H1 (cell line): Measurements from ENCODE around the gene CBFA2T2. TPM values are rescaled to one million over a fixed set of nuclear protein-coding genes. Genes with fewer than 3 reads are reported as not detected.

Source experiments
- CTCF ChIA-PET: fragments of 300-600 bp; sonication (Branson Sonifier 250); formaldehyde crosslinking; loops from one replicate; lab custom pipeline; 2021; ENCODE audit not compliant: partially characterized antibody; lab: Charles Lee
- POLR2A ChIA-PET: fragments of 300-600 bp; sonication (Branson Sonifier 250); formaldehyde crosslinking; loops from one replicate; lab custom pipeline; 2021; ENCODE audit warnings: inconsistent platforms; ENCODE audit not compliant: partially characterized antibody; lab: Charles Lee
- DNase-seq, 2 experiments: peaks; one replicate each; pipeline versions ENCODE4 v3.0.0 to v3.0.0-alpha.2; 2010 to 2022; ENCODE audit warnings: low spot score in 2 of 2, low read depth in 1 of 2, mixed read lengths in 1 of 2
- FAIRE-seq: peaks from 2 replicates; lab custom pipeline; 2011; peaks lifted over from hg19 to GRCh38; lab: Jason Lieb, UNC
- H2AFZ ChIP-seq: 2 replicates; pipeline ENCODE4 v1.8.1; 2012; ENCODE audit warnings: low read length, inconsistent platforms
- H2AK5ac ChIP-seq: 2 replicates; pipeline ENCODE4 v1.6.1; 2013; ENCODE audit warnings: low read depth, low read length
- H2BK120ac ChIP-seq: replicated peaks from 2 replicates; pipeline ENCODE3; 2013; ENCODE audit warnings: low read depth, low read length, inconsistent platforms
- H2BK12ac ChIP-seq: 2 replicates; pipeline ENCODE4 v1.6.1; 2013; ENCODE audit warnings: low read depth, low read length
- H2BK15ac ChIP-seq: 2 replicates; pipeline ENCODE4 v1.6.1; 2013; ENCODE audit warnings: low read length
- H2BK20ac ChIP-seq: 2 replicates; pipeline ENCODE4 v1.6.1; 2013; ENCODE audit warnings: low read length
- H2BK5ac ChIP-seq: 2 replicates; pipeline ENCODE4 v1.6.1; 2013; ENCODE audit warnings: low read depth, low read length
- H3K14ac ChIP-seq: 2 replicates; pipeline ENCODE4 v1.6.1; 2013; ENCODE audit warnings: inconsistent platforms; ENCODE audit not compliant: insufficient read length
- H3K18ac ChIP-seq: 2 replicates; pipeline ENCODE4 v1.6.1; 2013; ENCODE audit warnings: low read length; ENCODE audit errors: extremely low read depth
- H3K23ac ChIP-seq: 2 replicates; pipeline ENCODE4 v1.6.1; 2013; ENCODE audit warnings: inconsistent platforms; ENCODE audit not compliant: insufficient read length
- H3K23me2 ChIP-seq: 2 replicates; pipeline ENCODE4 v1.6.1; 2013; ENCODE audit warnings: low read depth, low read length
- H3K27ac ChIP-seq: 2 replicates; pipeline ENCODE4 v1.6.1; 2011; ENCODE audit warnings: low read depth, low read length, inconsistent platforms
- H3K27me3 ChIP-seq, 4 experiments: replicated peaks in 1 of 4; 1 replicate in 1 of 4; 2 replicates in 3 of 4; pipeline versions ENCODE4 v1.6.1 to v1.8.1; 2011 to 2013; ENCODE audit warnings: low read length in 3 of 4, mild to moderate bottlenecking in 3 of 4, inconsistent platforms in 2 of 4, mixed read lengths in 2 of 4, moderate library complexity in 1 of 4; ENCODE audit not compliant: control insufficient read depth in 3 of 4, insufficient read depth in 3 of 4; ENCODE audit errors: extremely low read depth in 1 of 4
- H3K36me3 ChIP-seq, 4 experiments: 2 replicates each; pipeline versions ENCODE4 v1.6.1 to v1.8.1; 2011 to 2013; ENCODE audit warnings: mild to moderate bottlenecking in 4 of 4, low read length in 3 of 4, moderate library complexity in 2 of 4, control low read depth in 1 of 4, inconsistent platforms in 1 of 4; ENCODE audit not compliant: insufficient read depth in 4 of 4, control insufficient read depth in 2 of 4
- H3K4ac ChIP-seq: replicated peaks from 2 replicates; pipeline ENCODE3; 2013; ENCODE audit warnings: low read length, low read depth, mixed read lengths, inconsistent platforms; ENCODE audit not compliant: insufficient read length
- H3K4me1 ChIP-seq, 4 experiments: replicated peaks in 1 of 4; 1 replicate in 1 of 4; 2 replicates in 3 of 4; pipeline versions ENCODE4 v1.6.1 to v1.8.1; 2011 to 2013; ENCODE audit warnings: low read length in 3 of 4, inconsistent platforms in 2 of 4, mixed read lengths in 1 of 4; ENCODE audit not compliant: insufficient read depth in 4 of 4, control insufficient read depth in 3 of 4
- H3K4me2 ChIP-seq, 2 experiments: 2 replicates each; pipeline versions ENCODE4 v1.6.1 to v1.8.1; 2011 to 2013; ENCODE audit warnings: low read depth in 2 of 2, low read length in 2 of 2, control low read depth in 1 of 2, inconsistent platforms in 1 of 2, mild to moderate bottlenecking in 1 of 2; ENCODE audit not compliant: insufficient read depth in 1 of 2
- H3K4me3 ChIP-seq, 4 experiments: fragments of 200-600, 300-600 bp in 1 of 4; sonication (generic), shearing (Covaris generic), sonication (Bioruptor Twin) in 1 of 4; 2 replicates each; pipeline versions ENCODE4 v1.5.1 to v1.8.1; 2011 to 2016; ENCODE audit warnings: low read length in 4 of 4, low read depth in 3 of 4, control low read depth in 2 of 4, inconsistent platforms in 2 of 4, mild to moderate bottlenecking in 2 of 4, mixed read lengths in 1 of 4, moderate library complexity in 1 of 4; ENCODE audit not compliant: insufficient read depth in 2 of 4; ENCODE audit errors: extremely low read depth in 1 of 4
- H3K56ac ChIP-seq: replicated peaks from 2 replicates; pipeline ENCODE3; 2013; ENCODE audit warnings: low read depth, mild to moderate bottlenecking, mixed read lengths, low read length, inconsistent platforms; ENCODE audit not compliant: insufficient read length
- H3K79me1 ChIP-seq: 2 replicates; pipeline ENCODE4 v1.6.1; 2013; ENCODE audit warnings: low read depth, low read length, control low read depth
- H3K79me2 ChIP-seq, 2 experiments: 2 replicates each; pipeline versions ENCODE4 v1.6.1 to v1.8.1; 2012 to 2013; ENCODE audit warnings: low read length in 2 of 2, mild to moderate bottlenecking in 2 of 2, inconsistent platforms in 1 of 2; ENCODE audit not compliant: insufficient read depth in 2 of 2, control insufficient read depth in 1 of 2
- H3K9ac ChIP-seq, 4 experiments: replicated peaks in 1 of 4; 1 replicate in 1 of 4; 2 replicates in 3 of 4; pipeline versions ENCODE4 v1.6.1 to v1.8.1; 2011 to 2013; ENCODE audit warnings: low read depth in 3 of 4, low read length in 3 of 4, control low read depth in 2 of 4, mild to moderate bottlenecking in 2 of 4, moderate library complexity in 2 of 4, inconsistent platforms in 1 of 4; ENCODE audit errors: extremely low read depth in 1 of 4
- H3K9me3 ChIP-seq, 2 experiments: 2 replicates each; pipeline versions ENCODE4 v1.6.1 to v1.8.1; 2012 to 2013; ENCODE audit warnings: mild to moderate bottlenecking in 2 of 2, moderate library complexity in 2 of 2, control low read depth in 1 of 2, inconsistent platforms in 1 of 2, low read depth in 1 of 2, low read length in 1 of 2, mixed read lengths in 1 of 2; ENCODE audit not compliant: insufficient read depth in 2 of 2
- H4K20me1 ChIP-seq, 2 experiments: replicated peaks in 1 of 2; 2 replicates each; pipeline versions ENCODE3 to v1.8.1; 2011 to 2013; ENCODE audit warnings: inconsistent platforms in 2 of 2, low read length in 2 of 2, mild to moderate bottlenecking in 1 of 2; ENCODE audit not compliant: insufficient read depth in 2 of 2, control insufficient read depth in 1 of 2
- H4K5ac ChIP-seq: 2 replicates; pipeline ENCODE4 v1.6.1; 2013; ENCODE audit warnings: low read length, low read depth, mixed read lengths, inconsistent platforms; ENCODE audit not compliant: insufficient read length
- H4K8ac ChIP-seq: 2 replicates; pipeline ENCODE4 v1.8.0; 2013; ENCODE audit warnings: mild to moderate bottlenecking, moderate library complexity, low read length, inconsistent platforms; ENCODE audit not compliant: insufficient read depth; ENCODE audit errors: extremely low read depth
- H4K91ac ChIP-seq: replicated peaks from 2 replicates; pipeline ENCODE3; 2013; ENCODE audit warnings: low read length, mixed read lengths, inconsistent platforms; ENCODE audit not compliant: insufficient read length
- ASH2L ChIP-seq: fragments of 200-600, 300-600 bp; sonication (generic); IDR thresholded peaks from one replicate; pipeline ENCODE4 v1.7.1; 2017; ENCODE audit warnings: low read length
- GABPA ChIP-seq: IDR thresholded peaks from 2 replicates; pipeline ENCODE4 v1.6.1; 2011; ENCODE audit warnings: mild to moderate bottlenecking, low read length, moderate library complexity, borderline replicate concordance; ENCODE audit not compliant: insufficient read depth
- HDAC2 ChIP-seq, 2 experiments: fragments of 300-600 bp in 1 of 2; sonication (generic) in 1 of 2; IDR thresholded peaks; 2 replicates each; pipeline ENCODE4 v1.6.1; 2011 to 2012; ENCODE audit warnings: low read depth in 2 of 2, low read length in 2 of 2, mild to moderate bottlenecking in 2 of 2, moderate library complexity in 2 of 2, borderline replicate concordance in 1 of 2, inconsistent platforms in 1 of 2
- KDM4A ChIP-seq: IDR thresholded peaks from one replicate; pipeline ENCODE4 v1.7.1; 2012; ENCODE audit warnings: low read depth, mild to moderate bottlenecking, moderate library complexity, low read length, inconsistent platforms; ENCODE audit not compliant: severe bottlenecking
- MAX ChIP-seq: IDR thresholded peaks from 2 replicates; pipeline ENCODE4 v1.6.1; 2012; ENCODE audit warnings: inconsistent platforms
- PHF8 ChIP-seq: fragments of 200-600 bp; sonication (generic); conservative IDR thresholded peaks from 2 replicates; pipeline ENCODE4 v1.7.1; 2012; ENCODE audit warnings: low read depth, mild to moderate bottlenecking, inconsistent platforms, low read length, moderate library complexity
- RXRA ChIP-seq: IDR thresholded peaks from 2 replicates; pipeline ENCODE4 v1.6.1; 2011; ENCODE audit warnings: low read depth, mild to moderate bottlenecking, low read length, moderate library complexity; ENCODE audit not compliant: insufficient read depth
- SRF ChIP-seq: IDR thresholded peaks from 2 replicates; pipeline ENCODE4 v1.6.1; 2011; ENCODE audit warnings: mild to moderate bottlenecking, low read depth, low read length, moderate library complexity
- TCF12 ChIP-seq: IDR thresholded peaks from 2 replicates; pipeline ENCODE4 v1.6.1; 2011; ENCODE audit warnings: low read depth, mild to moderate bottlenecking, low read length
- WGBS, 2 experiments: shearing (Covaris generic) in 1 of 2; methylation state at CpG; one replicate each; pipeline versions ENCODE4 v1.1.6 to v1.1.7; 2013 to 2015; ENCODE audit warnings: low lambda C conversion rate in 2 of 2, mixed read lengths in 2 of 2, inconsistent platforms in 1 of 2, low coverage in 1 of 2, missing lambda C conversion rate in 1 of 2; ENCODE audit not compliant: insufficient replicate concordance in 2 of 2, insufficient coverage in 1 of 2, insufficient read length in 1 of 2; ENCODE audit errors: extremely low coverage in 1 of 2, missing lambda C conversion rate in 1 of 2; 5-methylcytosine and 5-hydroxymethylcytosine counted together
- polyA plus RNA-seq, 7 experiments: library from polyadenylated mRNA; depleted of rRNA in 3 of 7; stranded (reverse) in 5 of 7; unstranded in 2 of 7; fragments of >200 nt in 5 of 7; fragments of 200-250 nt in 2 of 7; gene quantifications; 1 replicate in 5 of 7; 2 replicates in 1 of 7; 4 replicates in 1 of 7; pipeline versions ENCODE4 v1.2.1 to v1.2.3, GENCODE V29; 2011 to 2013; ENCODE audit warnings: missing spikeins in 2 of 7, mixed read lengths in 2 of 7
- total RNA-seq: library from RNA; stranded (reverse); fragmentation: NEBNext Ultra II Directional; extraction: Animal tissue kit (Norgen Biotek cat#: 25700); gene quantifications from 2 replicates; pipeline ENCODE4 v1.2.1, GENCODE V29; 2021

The CBFA2T2 gene
- total and polyA plus RNA-seq, 2 of the 8 experiments (the other 6 are each of a cell fraction or from before 2014, with no cell fraction given), result 11.6 to 12.9 TPM

GRCh38 chr20:33474097-33474873, 15.6 kb upstream of the CBFA2T2 start:
- TF ChIP-seq SRF (no peak), MAX (no peak), GABPA (no peak), KDM4A (no peak), HDAC2 (IDR thresholded peaks at IDR 0.05; ENCODE audit: borderline replicate concordance in 1 of 2, low read depth in 2 of 2, low read length in 2 of 2) (no peak), TCF12 (no peak), RXRA (no peak), PHF8 (no peak), ASH2L (no peak)
- Histone ChIP-seq H3K27ac (no peak overlapping the region), H2BK15ac (no peak overlapping the region), H2BK120ac (no peak overlapping the region), H2BK5ac (no peak overlapping the region), H4K5ac (no peak overlapping the region), H3K9ac (no peak overlapping the region), H3K79me1 (no peaks in the 10 kb centered on the region), H3K18ac (no peak overlapping the region), H3K56ac (no peak overlapping the region), H3K9me3 (no peaks in the 10 kb centered on the region), H3K79me2 (no peaks in the 10 kb centered on the region), H2AFZ (no peak overlapping the region), H2AK5ac (no peak overlapping the region), H3K4me3 (no peak overlapping the region), H3K23me2 (no peaks in the 10 kb centered on the region), H3K14ac (no peak overlapping the region), H4K91ac (no peak overlapping the region), H4K20me1 (no peaks in the 10 kb centered on the region), H3K4ac (no peak overlapping the region), H2BK12ac (no peak overlapping the region), H3K36me3 (no peaks in the 10 kb centered on the region), H3K23ac (no peak overlapping the region), H3K4me1 (peaks cover 3 to 18% (median 10%) of the 10 kb centered on the region in 4 experiments), H2BK20ac (no peak overlapping the region), H3K27me3 (no peaks in the 10 kb centered on the region), H4K8ac (no peak overlapping the region), H3K4me2 (no peak overlapping the region)
- FAIRE-seq, result no peak
- POLR2A ChIA-PET, result interaction anchor here (1.8 kb wide), 1 partner anchor 15 kb away, joined by 6 read pairs; the partner anchor contains the start of gene CBFA2T2
- WGBS, 2 experiments, result 90% methylated on average over 7 of the region's 7 CpGs; no CpG with 5 or more reads in 1 of the 2 experiments
- DNase-seq, result no peak
- CTCF ChIA-PET, result interaction anchor here (0.7 to 1.6 kb wide), 3 partner anchors 17 to 58 kb away, joined by 3 to 5 read pairs (median 3); no protein-coding TSS in a partner anchor
